Stimulated activated CD8-positive, alpha-beta memory T cell treated with anti-CD3 and anti-CD28 coated beads, Interleukin-15, amount 100 ng/mL, for 24 hours (primary cell): ENCODE measurements around the gene GNG3.

Source experiments
- DNase-seq: peaks from one replicate; pipeline ENCODE4 v3.0.0-alpha.2; 2020; ENCODE audit warnings: low read depth

Gene GNG3

GRCh38 chr11:62757846-62758788 is 50.6 kb downstream of the GNG3 start:
- no peak for DNase-seq
